Mucosa of stomach (tissue), 1 donor: Measurements from ENCODE around the gene FBXO48.

Experiments
- H3K27me3 ChIP-seq: one replicate; pipeline ENCODE4 v1.7.0; 2013; ENCODE audit warnings: mild to moderate bottlenecking, low read length; ENCODE audit not compliant: control insufficient read depth, insufficient read depth
- H3K36me3 ChIP-seq: one replicate; pipeline ENCODE4 v1.7.0; 2013; ENCODE audit warnings: low read length; ENCODE audit not compliant: control insufficient read depth, insufficient read depth
- H3K4me1 ChIP-seq: one replicate; pipeline ENCODE4 v1.7.0; 2013; ENCODE audit warnings: mild to moderate bottlenecking, low read length; ENCODE audit not compliant: control insufficient read depth, insufficient read depth
- H3K4me3 ChIP-seq: one replicate; pipeline ENCODE4 v1.7.0; 2013; ENCODE audit warnings: low read length
- H3K9ac ChIP-seq: one replicate; pipeline ENCODE4 v1.7.0; 2013; ENCODE audit warnings: mild to moderate bottlenecking, low read length, moderate library complexity
- H3K9me3 ChIP-seq: one replicate; pipeline ENCODE4 v1.7.0; 2013; ENCODE audit warnings: mild to moderate bottlenecking, low read length, moderate library complexity; ENCODE audit not compliant: control insufficient read depth
- donor health status: Pancreatic carcinoma.

The FBXO48 gene

DNA sequence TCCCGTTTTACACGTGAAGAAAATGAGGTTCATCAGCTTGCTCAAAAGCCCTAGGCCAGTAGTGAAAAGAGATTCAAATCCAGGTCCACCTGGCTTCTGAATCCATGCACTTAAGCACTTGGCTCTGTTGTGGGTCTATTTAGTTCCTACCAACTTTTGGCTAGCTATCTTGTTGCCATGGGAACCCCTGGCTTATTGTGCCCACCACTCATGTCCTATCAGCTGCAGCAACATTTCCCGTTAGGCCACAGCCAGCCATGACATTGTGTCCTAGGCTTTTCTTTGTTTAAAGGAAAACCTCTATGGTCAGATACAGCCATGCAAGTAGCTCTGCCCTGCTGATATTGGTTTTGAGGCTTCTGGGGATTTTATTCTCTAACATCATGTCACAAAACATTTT, 52.2 kb downstream of the FBXO48 start:
- H3K4me1 ChIP-seq: no peaks in the 10 kb centered on the region
- no peaks in the 10 kb centered on the region for H3K9me3 ChIP-seq

DNA sequence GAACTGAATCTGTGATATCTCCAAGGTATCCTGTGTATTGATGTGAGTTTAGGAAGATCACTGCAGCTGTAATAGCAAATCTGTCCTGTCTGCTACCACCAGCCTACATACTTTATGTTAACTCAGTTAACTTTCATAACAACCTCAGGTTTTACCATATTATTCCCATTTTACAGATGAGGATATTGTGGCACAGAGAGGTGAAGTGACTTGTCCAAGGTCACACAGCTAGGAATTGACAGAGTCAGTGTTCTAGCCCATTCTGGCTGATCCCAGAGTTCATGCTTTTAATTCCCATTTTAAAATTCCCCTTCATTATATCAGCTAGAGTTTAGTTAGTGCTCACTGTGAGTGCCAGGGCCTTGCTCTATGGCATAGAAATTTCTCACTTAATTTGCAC, 52.6 kb downstream of the FBXO48 start:
- Histone ChIP-seq H3K36me3 (no peaks in the 10 kb centered on the region), H3K4me3 (no peak overlapping the region), H3K4me1 (no peaks in the 10 kb centered on the region), H3K9ac (no peak overlapping the region), H3K27me3 (no peaks in the 10 kb centered on the region), H3K9me3 (no peaks in the 10 kb centered on the region)

More for the DNA sequence above, 52.2 kb downstream of the FBXO48 start:
- Histone ChIP-seq H3K4me3 (no peak overlapping the region), H3K27me3 (no peaks in the 10 kb centered on the region), H3K36me3 (no peaks in the 10 kb centered on the region), H3K9ac (no peak overlapping the region)

DNA sequence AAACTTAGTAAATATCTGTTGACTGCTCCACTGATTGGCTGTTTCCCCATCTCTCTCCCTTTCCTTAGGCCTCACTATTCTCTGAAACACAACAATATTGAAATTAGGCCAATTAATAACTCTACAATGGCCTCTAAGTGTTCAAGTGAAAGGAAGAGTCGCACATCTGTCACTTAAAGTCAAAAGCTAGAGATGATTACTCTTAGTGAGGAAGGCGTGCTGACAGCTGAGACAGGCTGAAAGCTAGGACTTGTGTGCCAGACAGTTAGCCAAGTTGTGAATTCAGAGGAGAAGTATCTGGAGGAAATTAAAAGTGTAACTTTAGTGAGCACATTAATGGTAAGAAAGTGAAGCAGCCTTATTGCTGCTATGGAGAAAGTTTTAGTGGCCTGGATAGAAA, 53.6 kb downstream of the FBXO48 start:
- Histone ChIP-seq H3K36me3 (no peaks in the 10 kb centered on the region), H3K27me3 (no peaks in the 10 kb centered on the region), H3K4me3 (no peak overlapping the region), H3K9me3 (no peaks in the 10 kb centered on the region), H3K9ac (no peak overlapping the region), H3K4me1 (no peaks in the 10 kb centered on the region)

GRCh38 chr2:68412127-68412819, 54.8 kb downstream of the FBXO48 start:
- Histone ChIP-seq H3K9me3 (no peaks in the 10 kb centered on the region), H3K4me1 (no peaks in the 10 kb centered on the region), H3K4me3 (no peak overlapping the region), H3K27me3 (no peaks in the 10 kb centered on the region), H3K9ac (no peak overlapping the region), H3K36me3 (no peaks in the 10 kb centered on the region)

GRCh38 chr2:68411397-68412126, 55.5 kb downstream of the FBXO48 start:
- H3K27me3 ChIP-seq: no peaks in the 10 kb centered on the region
- H3K9ac ChIP-seq: no peak overlapping the region
- H3K36me3 ChIP-seq: no peaks in the 10 kb centered on the region
- H3K4me1 ChIP-seq: no peaks in the 10 kb centered on the region
- no peaks in the 10 kb centered on the region for H3K9me3 ChIP-seq
- H3K4me3 ChIP-seq: no peak overlapping the region
